Stimulated activated CD8-positive, alpha-beta memory T cell treated with anti-CD3 and anti-CD28 coated beads, Interleukin-12 subunit alpha, Interleukin-12 subunit beta, amount 100 ng/mL, for 4 hours (primary cell): ENCODE data around the gene GPR158.
"Not testable (repeated sequence)": the region's sequence is repeated elsewhere in the genome, so short reads cannot be mapped to it uniquely, and the experiment has no call there.

Experiments used
- DNase-seq: peaks from one replicate; pipeline ENCODE4 v3.0.0-alpha.2; 2020; ENCODE audit warnings: low read depth

Gene GPR158

GRCh38 chr10:25297466-25297865 lies 122.7 kb downstream of the GPR158 start:
- no peak for DNase-seq

GRCh38 chr10:25300073-25300472 lies 125.3 kb downstream of the GPR158 start:
- DNase-seq = no peak

- DNase-seq = no peak
Observed at GRCh38 chr10:25304606-25305005, 129.8 kb downstream of the GPR158 start.

- DNase-seq = no peak
Observed at GRCh38 chr10:25306386-25306785, 131.6 kb downstream of the GPR158 start.

GRCh38 chr10:25308278-25308677 lies 133.5 kb downstream of the GPR158 start:
- no peak for DNase-seq

- DNase-seq = not testable (repeated sequence)
Observed at GRCh38 chr10:25317596-25318211, 142.9 kb downstream of the GPR158 start.

- DNase-seq = no peak
Observed at GRCh38 chr10:25327273-25327672, 152.5 kb downstream of the GPR158 start.

- DNase-seq = no peak
Observed at GRCh38 chr10:25328361-25328760, 153.6 kb downstream of the GPR158 start.

- not testable (repeated sequence) for DNase-seq
Observed at GRCh38 chr10:25329587-25329986, 154.8 kb downstream of the GPR158 start.

- no peak for DNase-seq
Observed at GRCh38 chr10:25334445-25334844, 159.6 kb downstream of the GPR158 start.

- DNase-seq = no peak
Observed at GRCh38 chr10:25336330-25336729, 161.5 kb downstream of the GPR158 start.

GRCh38 chr10:25338271-25338670 lies 163.5 kb downstream of the GPR158 start:
- DNase-seq = no peak

GRCh38 chr10:25339966-25340365 lies 165.2 kb downstream of the GPR158 start:
- no peak for DNase-seq

- DNase-seq = no peak
Observed at GRCh38 chr10:25349520-25349919, 174.7 kb downstream of the GPR158 start.

GRCh38 chr10:25356609-25357008 lies 181.8 kb downstream of the GPR158 start:
- no peak for DNase-seq

GRCh38 chr10:25357269-25357668 lies 182.5 kb downstream of the GPR158 start:
- no peak for DNase-seq

- no peak for DNase-seq
Observed at GRCh38 chr10:25382029-25382810, 207.4 kb downstream of the GPR158 start.

- DNase-seq = not testable (repeated sequence)
Observed at GRCh38 chr10:25382901-25383300, 208.1 kb downstream of the GPR158 start.

GRCh38 chr10:25383686-25384085 lies 208.9 kb downstream of the GPR158 start:
- DNase-seq = no peak

GRCh38 chr10:25384618-25385017 lies 209.8 kb downstream of the GPR158 start:
- DNase-seq = no peak

- no peak for DNase-seq
Observed at GRCh38 chr10:25388188-25388861, 213.5 kb downstream of the GPR158 start.

- no peak for DNase-seq
Observed at GRCh38 chr10:25388862-25389206, 214.0 kb downstream of the GPR158 start.

- no peak for DNase-seq
Observed at GRCh38 chr10:25390733-25391132, 215.9 kb downstream of the GPR158 start.
